Activated CD8-positive, alpha-beta memory T cell treated with anti-CD3 and anti-CD28 coated beads, Interleukin-2, amount 50 U/mL, for 24 hours (primary cell): ENCODE measurements around the gene SPIRE1.
"Not testable (repeated sequence)": the region's sequence is repeated elsewhere in the genome, so short reads cannot be mapped to it uniquely, and the experiment has no call there.

Experiments used
- DNase-seq: peaks from one replicate; pipeline ENCODE4 v3.0.0-alpha.2; 2020; ENCODE audit errors: extremely low read depth

The SPIRE1 gene

GRCh38 chr18:12485479-12486105 lies 172.3 kb downstream of the SPIRE1 start:
- no peak for DNase-seq

- DNase-seq: not testable (repeated sequence)
These were observed 176.0 kb downstream of the SPIRE1 start for GRCh38 chr18:12481915-12482314.

- DNase-seq: no peak
These were observed 177.9 kb downstream of the SPIRE1 start for GRCh38 chr18:12479982-12480381.

GRCh38 chr18:12479536-12479935 lies 178.4 kb downstream of the SPIRE1 start:
- no peak for DNase-seq

- no peak for DNase-seq
These were observed 179.4 kb downstream of the SPIRE1 start for GRCh38 chr18:12478269-12479047.

GRCh38 chr18:12477606-12478005 lies 180.3 kb downstream of the SPIRE1 start:
- DNase-seq: no peak

- no peak for DNase-seq
These were observed 181.0 kb downstream of the SPIRE1 start for GRCh38 chr18:12476955-12477354.

- DNase-seq: no peak
These were observed 183.0 kb downstream of the SPIRE1 start for GRCh38 chr18:12474876-12475275.

GRCh38 chr18:12474146-12474545 lies 183.8 kb downstream of the SPIRE1 start:
- no peak for DNase-seq

- DNase-seq: no peak
These were observed 187.4 kb downstream of the SPIRE1 start for GRCh38 chr18:12470382-12471075.

GRCh38 chr18:12468445-12468844 lies 189.5 kb downstream of the SPIRE1 start:
- no peak for DNase-seq

GRCh38 chr18:12464731-12465130 lies 193.2 kb downstream of the SPIRE1 start:
- DNase-seq: no peak

GRCh38 chr18:12463191-12463590 lies 194.7 kb downstream of the SPIRE1 start:
- no peak for DNase-seq

GRCh38 chr18:12462242-12462641 lies 195.7 kb downstream of the SPIRE1 start:
- DNase-seq: no peak

- DNase-seq: no peak
These were observed 196.6 kb downstream of the SPIRE1 start for GRCh38 chr18:12461326-12461725.

GRCh38 chr18:12460874-12461273 lies 197.0 kb downstream of the SPIRE1 start:
- no peak for DNase-seq

- no peak for DNase-seq
These were observed 199.1 kb downstream of the SPIRE1 start for GRCh38 chr18:12458771-12459170.

GRCh38 chr18:12456441-12456840 lies 201.5 kb downstream of the SPIRE1 start:
- DNase-seq: no peak

GRCh38 chr18:12455496-12455895 lies 202.4 kb downstream of the SPIRE1 start:
- DNase-seq: no peak

- DNase-seq: no peak
These were observed 205.1 kb downstream of the SPIRE1 start for GRCh38 chr18:12452784-12453183.

GRCh38 chr18:12451428-12451827 lies 206.5 kb downstream of the SPIRE1 start:
- DNase-seq: no peak

GRCh38 chr18:12449051-12449785 lies 208.7 kb downstream of the SPIRE1 start:
- no peak for DNase-seq
